Large intestine (tissue), 3 donors: ENCODE measurements around the gene FGF18. TPM values are rescaled to one million over a fixed set of nuclear protein-coding genes. Genes with fewer than 3 reads are reported as not detected.

ENCODE experiments used
- DNase-seq, 2 donors: peaks; one replicate each; pipeline versions ENCODE4 v3.0.0 to v3.0.0-alpha.2; 2013
- H3K27ac ChIP-seq: one replicate; pipeline ENCODE4 v1.5.1; 2013; ENCODE audit warnings: low read length
- H3K27me3 ChIP-seq: 2 replicates; pipeline ENCODE4 v1.6.1; 2013; ENCODE audit warnings: low read length; ENCODE audit not compliant: control insufficient read depth, insufficient read depth
- H3K36me3 ChIP-seq: 2 replicates; pipeline ENCODE4 v1.6.1; 2013; ENCODE audit warnings: low read length; ENCODE audit not compliant: control insufficient read depth, insufficient read depth
- H3K4me1 ChIP-seq: one replicate; pipeline ENCODE4 v1.6.1; 2013; ENCODE audit warnings: low read length; ENCODE audit not compliant: control insufficient read depth, insufficient read depth
- H3K4me3 ChIP-seq: one replicate; pipeline ENCODE4 v1.5.1; 2013; ENCODE audit warnings: low read length
- H3K9me3 ChIP-seq: one replicate; pipeline ENCODE4 v1.6.1; 2013; ENCODE audit warnings: mild to moderate bottlenecking, low read depth, low read length, moderate library complexity; ENCODE audit not compliant: control insufficient read depth
- WGBS: methylation state at CpG from one replicate; pipeline ENCODE4 v1.1.5; 2013; ENCODE audit warnings: low lambda C conversion rate; ENCODE audit not compliant: insufficient coverage; 5-methylcytosine and 5-hydroxymethylcytosine counted together
- polyA plus RNA-seq: library from polyadenylated mRNA; unstranded; fragments of 120-200 nt; gene quantifications from one replicate; pipeline ENCODE4 v1.2.1, GENCODE V29; 2013

FGF18 gene
- polyA plus RNA-seq, 1 donor, result 1.4 TPM

GRCh38 chr5:171457208-171457981, 37.9 kb downstream of the FGF18 start:
- Histone ChIP-seq H3K27me3 (peaks cover 3% of the 10 kb centered on the region), H3K9me3 (no peaks in the 10 kb centered on the region), H3K4me1 (no peaks in the 10 kb centered on the region), H3K36me3 (no peaks in the 10 kb centered on the region), H3K4me3 (no peak overlapping the region), H3K27ac (no peak overlapping the region)
- no peak for DNase-seq
- 95% methylated on average over 4 of the region's 25 CpGs for WGBS

DNA sequence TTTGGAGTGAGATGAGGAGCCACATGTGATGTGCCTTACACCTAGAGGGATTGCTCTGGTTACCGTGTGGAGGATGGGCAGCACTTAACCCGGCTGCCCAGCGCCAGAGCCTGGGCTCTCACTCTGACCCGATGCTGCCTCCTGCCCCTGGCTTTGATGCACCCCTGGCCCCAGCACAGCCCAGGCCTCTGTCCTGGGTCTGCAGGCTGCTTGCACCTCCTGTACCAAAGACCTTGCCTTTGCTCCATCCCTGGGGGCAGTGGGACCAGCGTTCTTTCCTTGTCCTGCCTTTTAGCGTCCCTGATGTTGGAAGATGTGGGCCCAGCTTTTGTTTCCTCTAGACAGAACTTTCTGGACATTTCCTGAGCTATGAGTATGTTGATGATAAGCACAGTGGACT, 40.4 kb downstream of the FGF18 start:
- H3K27ac ChIP-seq, result no peak overlapping the region
- H3K4me3 ChIP-seq, result no peak overlapping the region
- H3K9me3 ChIP-seq, result no peaks in the 10 kb centered on the region
- no CpG with 5 or more reads among the region's 6 CpGs for WGBS
- H3K4me1 ChIP-seq, result no peaks in the 10 kb centered on the region
- DNase-seq, result no peak
- H3K27me3 ChIP-seq, result peaks cover 6% of the 10 kb centered on the region
- no peaks in the 10 kb centered on the region for H3K36me3 ChIP-seq

- no peak overlapping the region for H3K27ac ChIP-seq
- no peak overlapping the region for H3K4me3 ChIP-seq
- no CpG with 5 or more reads among the region's 15 CpGs for whole genome bisulfite sequencing
- no peak for DNase-seq
- H3K36me3 ChIP-seq, result no peaks in the 10 kb centered on the region
- H3K4me1 ChIP-seq, result no peaks in the 10 kb centered on the region
- no peaks in the 10 kb centered on the region for H3K9me3 ChIP-seq
- peaks cover 6% of the 10 kb centered on the region for H3K27me3 ChIP-seq
Measured at GRCh38 chr5:171462136-171462927, 42.9 kb downstream of the FGF18 start.

DNA sequence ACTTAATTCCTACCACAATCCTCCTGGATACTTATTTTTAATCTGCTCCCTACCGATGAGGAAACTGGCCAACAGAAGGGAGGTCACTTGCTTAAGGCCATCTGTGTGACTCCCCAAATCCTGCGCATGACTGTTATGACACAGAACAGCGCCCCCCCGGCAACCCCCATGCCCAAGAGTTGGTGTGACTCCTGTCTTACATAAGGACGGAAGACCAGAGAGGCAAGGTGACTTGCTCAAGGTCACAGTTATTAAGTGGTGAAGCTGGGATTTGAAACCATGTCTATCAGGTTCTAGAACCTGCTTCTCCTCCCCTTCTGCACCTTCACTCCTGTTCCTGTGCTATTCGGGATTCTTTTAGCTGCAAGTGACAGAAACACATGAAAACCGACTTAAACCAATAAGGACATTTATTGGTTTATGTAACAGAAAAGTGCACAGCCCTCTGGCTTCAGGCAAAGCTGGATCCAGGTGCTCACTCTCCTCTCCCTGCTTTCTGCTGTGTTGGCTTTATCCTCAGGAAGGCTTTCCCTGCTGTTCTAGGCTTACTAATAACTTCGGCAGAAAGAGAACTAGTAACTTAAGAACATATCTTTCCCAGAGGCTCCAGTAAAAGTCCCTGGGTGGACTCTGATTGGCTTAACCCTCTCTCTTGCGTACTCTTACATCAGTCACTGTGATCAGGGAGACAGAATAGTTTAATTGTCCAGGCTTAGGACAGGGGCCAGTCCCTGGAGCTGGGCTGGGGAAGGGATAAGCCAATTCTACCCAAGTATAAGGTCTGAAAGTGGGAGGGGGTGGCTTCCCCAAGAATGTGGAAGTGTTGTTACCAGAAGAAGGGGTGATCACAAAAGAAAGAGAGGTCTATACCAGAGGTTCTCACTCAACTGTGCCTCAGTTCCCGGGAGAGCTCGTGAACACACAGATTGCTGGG, 43.7 kb downstream of the FGF18 start:
- DNase-seq, result no peak
- no peak overlapping the region for H3K27ac ChIP-seq
- no peaks in the 10 kb centered on the region for H3K9me3 ChIP-seq
- WGBS, result 100% methylated on average over 1 of the region's 11 CpGs
- no peaks in the 10 kb centered on the region for H3K4me1 ChIP-seq
- peaks cover 6% of the 10 kb centered on the region for H3K27me3 ChIP-seq
- H3K4me3 ChIP-seq, result no peak overlapping the region
- H3K36me3 ChIP-seq, result no peaks in the 10 kb centered on the region

- DNase-seq, result no peak
- Histone ChIP-seq H3K36me3 (no peaks in the 10 kb centered on the region), H3K4me1 (no peaks in the 10 kb centered on the region), H3K9me3 (no peaks in the 10 kb centered on the region), H3K27ac (no peak overlapping the region), H3K4me3 (no peak overlapping the region), H3K27me3 (peaks cover 6% of the 10 kb centered on the region)
- 76% methylated on average over 3 of the region's 4 CpGs for WGBS
Measured at GRCh38 chr5:171463862-171464229, 44.4 kb downstream of the FGF18 start.

DNA sequence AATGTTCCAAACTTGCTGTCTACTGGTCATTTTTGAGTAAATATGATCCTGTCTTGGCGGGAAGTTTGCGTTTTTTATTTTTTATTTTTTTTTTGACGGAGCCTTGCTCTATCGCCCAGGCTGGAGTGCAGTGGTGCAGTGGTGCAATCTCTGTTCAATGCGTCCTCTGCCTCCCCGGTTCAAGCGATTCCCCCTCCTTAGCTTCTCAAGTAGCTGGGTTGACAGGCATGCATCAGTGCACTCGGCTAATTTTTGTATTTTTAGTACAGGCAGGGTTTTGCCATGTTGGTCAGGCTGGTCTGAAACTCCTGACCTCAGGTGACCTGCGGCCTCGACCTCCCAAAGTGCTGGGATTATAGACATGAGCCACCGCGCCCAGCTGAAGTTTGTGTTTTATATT, 45.4 kb downstream of the FGF18 start:
- Histone ChIP-seq H3K9me3 (no peaks in the 10 kb centered on the region), H3K27me3 (peaks cover 6% of the 10 kb centered on the region), H3K27ac (no peak overlapping the region), H3K36me3 (no peaks in the 10 kb centered on the region), H3K4me1 (no peaks in the 10 kb centered on the region), H3K4me3 (no peak overlapping the region)
- no peak for DNase-seq
- WGBS, result no CpG with 5 or more reads among the region's 12 CpGs

GRCh38 chr5:171467107-171467506, 47.7 kb downstream of the FGF18 start:
- no CpG with 5 or more reads among the region's 12 CpGs for WGBS

GRCh38 chr5:171469326-171469725, 49.9 kb downstream of the FGF18 start:
- H3K4me3 ChIP-seq, result no peak overlapping the region
- no peak for DNase-seq
- H3K9me3 ChIP-seq, result no peaks in the 10 kb centered on the region
- 20% methylated on average over 1 of the region's 4 CpGs for WGBS
- no peaks in the 10 kb centered on the region for H3K36me3 ChIP-seq
- H3K4me1 ChIP-seq, result no peaks in the 10 kb centered on the region
- no peaks in the 10 kb centered on the region for H3K27me3 ChIP-seq
- no peak overlapping the region for H3K27ac ChIP-seq

More at GRCh38 chr5:171467107-171467506, 47.7 kb downstream of the FGF18 start:
- peaks cover 4% of the 10 kb centered on the region for H3K27me3 ChIP-seq
- no peaks in the 10 kb centered on the region for H3K9me3 ChIP-seq
- DNase-seq, result no peak
- H3K4me3 ChIP-seq, result no peak overlapping the region
- H3K4me1 ChIP-seq, result no peaks in the 10 kb centered on the region
- no peaks in the 10 kb centered on the region for H3K36me3 ChIP-seq
- no peak overlapping the region for H3K27ac ChIP-seq

DNA sequence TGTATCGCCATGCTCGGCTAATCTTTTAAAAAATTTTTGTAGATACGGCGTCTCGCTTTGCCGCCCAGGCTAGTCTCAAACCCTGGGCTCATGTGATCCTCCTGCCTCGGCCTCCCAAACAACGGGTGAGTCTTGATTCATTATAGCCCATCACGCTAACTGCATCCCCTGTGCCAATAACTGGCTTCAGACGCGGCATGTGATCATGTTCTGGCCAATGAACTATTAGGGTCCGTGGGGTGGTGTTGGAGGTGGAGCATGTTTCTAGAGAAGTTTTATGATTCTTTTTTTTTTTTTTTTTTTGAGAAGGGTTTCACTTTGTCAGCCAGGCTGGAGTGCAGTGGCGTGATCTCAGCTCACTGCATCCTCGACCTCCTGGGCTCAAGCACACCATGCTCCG, 51.0 kb downstream of the FGF18 start:
- no peak overlapping the region for H3K27ac ChIP-seq
- WGBS, result no CpG with 5 or more reads among the region's 15 CpGs

GRCh38 chr5:171474230-171474813, 54.9 kb downstream of the FGF18 start:
- Histone ChIP-seq H3K27me3 (peaks cover 5% of the 10 kb centered on the region), H3K36me3 (no peaks in the 10 kb centered on the region), H3K4me3 (no peak overlapping the region), H3K9me3 (no peaks in the 10 kb centered on the region), H3K27ac (no peak overlapping the region), H3K4me1 (no peaks in the 10 kb centered on the region)
- WGBS, result 100% methylated on average over 2 of the region's 16 CpGs
- DNase-seq, result no peak

More for the DNA sequence above, 51.0 kb downstream of the FGF18 start:
- H3K36me3 ChIP-seq, result no peaks in the 10 kb centered on the region
- H3K4me3 ChIP-seq, result no peak overlapping the region
- H3K4me1 ChIP-seq, result no peaks in the 10 kb centered on the region
- no peaks in the 10 kb centered on the region for H3K9me3 ChIP-seq
- H3K27me3 ChIP-seq, result no peaks in the 10 kb centered on the region
- DNase-seq, result no peak
